AG04449 (cell line): Measurements from ENCODE around the gene DDX53.

Experiments used
- CTCF ChIA-PET: fragments of 350-600 bp; formaldehyde crosslinking; extraction: SDS; loops from one replicate; lab custom pipeline; 2021; ENCODE audit warnings: antibody characterized with exemption; lab: Yijun Ruan, JAX
- POLR2A ChIA-PET: fragments of 400-600, 350-600 bp; formaldehyde crosslinking; extraction: SDS; loops from one replicate; lab custom pipeline; 2020; ENCODE audit warnings: antibody characterized with exemption, inconsistent platforms; lab: Yijun Ruan, JAX
- DNase-seq: peaks from one replicate; pipeline ENCODE4 v3.0.0-alpha.2; 2010; ENCODE audit warnings: low read depth, low spot score
- H3K4me3 ChIP-seq: 2 replicates; pipeline ENCODE4 v1.5.1; 2011; ENCODE audit warnings: low read depth, mild to moderate bottlenecking, control low read depth, low read length
- TF ChIP-seq, protein P1 (sequence below): IDR thresholded peaks from one replicate; pipeline ENCODE4 v1.5.1; 2011; ENCODE audit warnings: mild to moderate bottlenecking, moderate library complexity, low read length, control low read depth, inconsistent platforms; ENCODE audit not compliant: insufficient read depth; ENCODE audit errors: missing control alignments

DDX53 gene

DNA sequence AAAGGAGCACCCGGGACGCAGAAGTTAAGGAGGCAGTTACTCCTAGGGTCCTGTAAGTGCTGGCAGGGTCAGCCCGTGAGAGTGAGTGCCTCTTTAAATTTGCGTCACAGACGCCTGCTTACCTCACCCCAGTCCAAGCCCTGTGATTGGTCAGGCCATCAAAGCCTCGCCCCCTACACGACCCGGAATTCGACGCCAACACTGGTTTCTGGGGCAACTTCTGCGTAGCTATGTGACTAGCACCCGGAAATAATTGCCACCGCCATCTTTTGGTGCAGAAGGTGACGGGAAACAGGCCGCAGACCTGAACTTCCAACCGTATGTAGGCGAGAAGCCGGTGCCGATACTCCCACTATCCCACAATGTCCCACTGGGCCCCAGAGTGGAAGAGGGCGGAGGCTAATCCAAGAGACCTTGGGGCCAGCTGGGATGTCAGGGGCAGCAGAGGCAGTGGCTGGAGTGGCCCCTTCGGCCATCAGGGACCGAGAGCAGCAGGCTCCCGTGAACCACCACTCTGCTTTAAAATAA, at the start of gene DDX53:
Gene DDX53 (plus strand): TSS at position 265 of the 528 bp plus-strand sequence. CDS start 98 bp downstream, at position 363.
- ChIA-PET POLR2A (no interaction called here), CTCF (no interaction called here)
- TF ChIP-seq, protein P1, sequence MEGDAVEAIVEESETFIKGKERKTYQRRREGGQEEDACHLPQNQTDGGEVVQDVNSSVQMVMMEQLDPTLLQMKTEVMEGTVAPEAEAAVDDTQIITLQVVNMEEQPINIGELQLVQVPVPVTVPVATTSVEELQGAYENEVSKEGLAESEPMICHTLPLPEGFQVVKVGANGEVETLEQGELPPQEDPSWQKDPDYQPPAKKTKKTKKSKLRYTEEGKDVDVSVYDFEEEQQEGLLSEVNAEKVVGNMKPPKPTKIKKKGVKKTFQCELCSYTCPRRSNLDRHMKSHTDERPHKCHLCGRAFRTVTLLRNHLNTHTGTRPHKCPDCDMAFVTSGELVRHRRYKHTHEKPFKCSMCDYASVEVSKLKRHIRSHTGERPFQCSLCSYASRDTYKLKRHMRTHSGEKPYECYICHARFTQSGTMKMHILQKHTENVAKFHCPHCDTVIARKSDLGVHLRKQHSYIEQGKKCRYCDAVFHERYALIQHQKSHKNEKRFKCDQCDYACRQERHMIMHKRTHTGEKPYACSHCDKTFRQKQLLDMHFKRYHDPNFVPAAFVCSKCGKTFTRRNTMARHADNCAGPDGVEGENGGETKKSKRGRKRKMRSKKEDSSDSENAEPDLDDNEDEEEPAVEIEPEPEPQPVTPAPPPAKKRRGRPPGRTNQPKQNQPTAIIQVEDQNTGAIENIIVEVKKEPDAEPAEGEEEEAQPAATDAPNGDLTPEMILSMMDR: no peak
- no peak for DNase-seq
- no peak within 1 kb of the TSS for H3K4me3 ChIP-seq

DNA sequence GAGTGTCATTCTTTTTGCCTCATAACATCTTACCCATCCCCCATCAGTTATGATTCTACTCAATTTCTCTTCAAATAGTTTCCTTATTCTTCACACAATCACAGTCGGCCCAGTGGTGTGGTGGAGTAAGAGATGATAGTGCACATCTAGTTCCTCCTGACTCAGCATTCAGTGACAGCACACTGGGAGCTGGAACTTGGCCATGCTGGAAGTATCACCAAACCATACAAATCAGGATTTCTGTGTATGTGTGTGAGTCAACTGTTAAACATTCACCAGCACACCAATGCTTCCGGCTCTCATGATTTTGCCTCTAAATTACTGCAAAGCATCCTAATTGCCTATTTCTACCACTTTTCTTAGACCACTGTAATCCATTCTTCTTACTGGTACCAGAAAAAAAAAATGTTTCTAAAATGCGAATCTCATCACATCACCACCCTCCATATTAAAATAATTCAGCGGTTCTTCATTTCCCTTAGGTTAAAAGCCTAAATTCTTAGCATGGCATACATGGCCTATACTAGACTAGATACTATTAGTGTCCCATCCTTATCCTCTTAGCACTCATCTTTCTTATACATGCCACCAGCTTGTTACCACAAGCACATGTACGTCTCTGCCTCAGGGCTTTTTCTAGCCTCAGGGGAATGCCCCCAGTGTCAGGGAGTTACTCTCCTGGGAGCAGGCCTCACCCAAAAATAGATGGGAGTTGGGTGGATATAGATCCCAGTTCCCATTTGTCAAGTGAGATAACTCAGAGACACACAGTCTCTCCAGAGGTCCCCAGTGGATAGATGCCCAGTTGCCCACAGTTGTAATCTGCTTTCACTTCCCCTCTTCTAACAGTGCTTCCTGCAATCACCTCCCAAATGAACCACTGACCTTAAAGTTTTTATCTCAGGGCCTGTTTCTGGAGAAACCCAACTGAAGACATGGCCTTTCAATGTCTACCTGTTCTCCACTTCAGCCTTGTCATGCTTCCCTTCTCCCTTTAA, 49.2 kb upstream of the DDX53 start:
- ChIA-PET CTCF (no interaction called here), POLR2A (no interaction called here)
- TF ChIP-seq, protein P1: no peak
- H3K4me3 ChIP-seq: no peak overlapping the region
- DNase-seq: peak; percentile 34

DNA sequence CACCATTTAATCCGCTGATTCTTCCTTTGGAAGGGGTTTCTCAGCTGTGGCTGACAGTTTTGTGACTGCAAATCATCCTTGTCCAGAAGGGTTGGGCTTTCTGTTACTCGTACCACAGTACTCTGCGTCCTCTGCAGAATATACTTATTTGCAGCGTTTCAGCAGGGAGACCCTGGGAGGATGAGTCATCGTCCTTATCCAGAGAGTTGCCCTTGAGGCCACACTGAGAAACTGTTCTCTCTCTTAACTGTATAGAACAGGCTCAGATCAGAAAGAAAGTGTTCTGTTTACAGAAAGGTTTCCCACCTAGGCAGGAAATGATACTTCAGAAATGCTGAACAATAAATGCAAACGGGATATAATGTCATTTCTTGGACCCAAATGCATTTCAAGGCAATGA, 47.8 kb upstream of the DDX53 start:
- POLR2A ChIA-PET: no interaction called here
- TF ChIP-seq, protein P1: no peak
- DNase-seq: no peak
- CTCF ChIA-PET: no interaction called here
- no peak overlapping the region for H3K4me3 ChIP-seq

DNA sequence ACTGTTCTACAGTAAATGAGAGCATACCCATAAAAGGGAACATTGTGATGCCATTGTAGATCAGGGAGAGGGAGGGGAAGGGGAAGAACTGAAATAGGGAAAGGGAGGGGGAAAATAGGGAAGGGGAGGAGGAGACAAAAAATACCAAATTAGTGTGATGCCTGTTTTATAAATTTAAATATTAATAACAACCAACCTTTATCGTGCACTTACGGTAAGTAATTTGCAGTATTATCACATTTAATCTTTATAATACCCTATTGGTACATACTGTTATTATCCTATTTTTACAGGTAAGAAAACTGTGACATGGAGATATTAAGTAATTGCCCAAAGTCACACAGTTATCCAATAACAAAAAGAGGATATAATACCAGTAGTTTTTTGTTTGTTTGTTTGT, 41.5 kb upstream of the DDX53 start:
- TF ChIP-seq, protein P1: no peak
- CTCF ChIA-PET: no interaction called here
- POLR2A ChIA-PET: no interaction called here
- no peak for DNase-seq
- no peak overlapping the region for H3K4me3 ChIP-seq

DNA sequence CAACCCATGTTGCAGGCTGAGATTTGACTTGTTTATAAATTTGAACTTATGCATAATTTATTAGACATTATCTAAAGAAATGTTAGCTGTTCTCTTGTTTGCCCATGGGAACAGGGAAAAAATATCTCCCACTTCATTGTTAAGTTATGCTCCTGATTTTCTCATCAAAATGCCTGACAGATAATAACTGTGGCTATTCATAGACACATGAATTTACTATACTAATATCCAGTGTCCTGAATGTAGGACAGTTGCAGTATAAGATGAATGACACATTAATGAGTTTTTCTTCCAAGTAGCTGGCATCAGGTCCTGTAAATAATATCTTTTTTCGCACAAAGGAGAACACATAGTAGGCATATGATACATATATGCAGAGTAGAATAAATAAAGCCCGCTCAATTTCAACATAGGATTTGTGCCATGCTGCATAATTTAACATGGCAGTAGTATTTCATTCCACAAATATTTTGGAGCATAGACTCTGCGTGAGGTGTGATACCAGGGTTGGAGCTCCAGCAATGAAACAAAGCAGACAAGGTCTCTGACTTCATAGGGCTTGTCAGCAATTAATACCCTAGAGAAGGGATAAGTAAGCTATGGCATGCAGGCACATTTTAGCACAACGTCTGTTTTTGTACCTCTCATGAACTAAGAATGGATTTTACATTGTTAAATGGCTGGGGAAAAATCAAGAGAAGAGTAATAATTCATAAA, 40.4 kb upstream of the DDX53 start:
- POLR2A ChIA-PET: no interaction called here
- no peak for DNase-seq
- CTCF ChIA-PET: interaction anchor here (1.2 kb wide), 1 partner anchor 9 kb away, joined by 3 read pairs; no protein-coding TSS in a partner anchor

More for the DNA sequence above, 40.4 kb upstream of the DDX53 start:
- no peak overlapping the region for H3K4me3 ChIP-seq
- TF ChIP-seq, protein P1: no peak
